ENCODE results near the gene ZFPM1. TPM values are rescaled to one million over a fixed set of nuclear protein-coding genes. Genes with fewer than 3 reads are reported as not detected.

The ZFPM1 gene
- total RNA-seq, 1 experiment from 2014 or later = 24.1 TPM

GRCh38 chr16:88440111-88440510, 13.0 kb upstream of the ZFPM1 start:
- Histone ChIP-seq H3K27me3 (replicated peaks; ENCODE audit: control insufficient read depth, insufficient read depth, low read length) (no peaks in the 10 kb centered on the region), H3K4me1 (peaks cover 8% of the 10 kb centered on the region), H3K36me3 (ENCODE audit: control insufficient read depth, insufficient read depth, low read length) (no peaks in the 10 kb centered on the region), H3K4me3 (ENCODE audit: low read depth, low read length) (no peak overlapping the region), H3K9me3 (no peaks in the 10 kb centered on the region)
- POLR2A ChIA-PET = no interaction called here
- Mint-ChIP-seq H3K36me3 (ENCODE audit: insufficient read depth, unreplicated experiment) (peaks cover 6% of the 10 kb centered on the region), H3K4me1 (ENCODE audit: low read depth, unreplicated experiment) (no peaks in the 10 kb centered on the region), H3K27me3 (ENCODE audit: insufficient read depth, unreplicated experiment) (no peaks in the 10 kb centered on the region), H3K27ac (ENCODE audit: unreplicated experiment) (no peak overlapping the region), H3K4me3 (ENCODE audit: unreplicated experiment) (no peak overlapping the region), H3K9me3 (ENCODE audit: unreplicated experiment) (no peaks in the 10 kb centered on the region)
- DNase-seq = no peak
- intact Hi-C loops (cut with micrococcal nuclease; ENCODE audit: unreplicated experiment) = no loop called here
- no TSS peak for BruUV-seq (replicated peaks)
- CTCF ChIA-PET = no interaction called here
- no peak for TF ChIP-seq CTCF (IDR thresholded peaks at IDR 0.05; ENCODE audit: insufficient read depth in 1 of 2, low read depth in 1 of 2, low read length in 1 of 2, severe bottlenecking in 1 of 2, unreplicated experiment in 1 of 2)

GRCh38 chr16:88440686-88441405, 12.2 kb upstream of the ZFPM1 start:
- no peaks in the 10 kb centered on the region for H3K27me3 ChIP-seq (replicated peaks; ENCODE audit: control insufficient read depth, insufficient read depth, low read length)
- H3K27ac Mint-ChIP-seq (ENCODE audit: unreplicated experiment) = no peak overlapping the region
- intact Hi-C loops (cut with micrococcal nuclease; ENCODE audit: unreplicated experiment) = no loop called here
- H3K36me3 ChIP-seq (ENCODE audit: control insufficient read depth, insufficient read depth, low read length) = no peaks in the 10 kb centered on the region
- H3K9me3 ChIP-seq = no peaks in the 10 kb centered on the region
- H3K4me3 Mint-ChIP-seq (ENCODE audit: unreplicated experiment) = no peak overlapping the region
- no peaks in the 10 kb centered on the region for H3K36me3 Mint-ChIP-seq (ENCODE audit: insufficient read depth, unreplicated experiment)
- TF ChIP-seq CTCF (IDR thresholded peaks at IDR 0.05; ENCODE audit: insufficient read depth in 1 of 2, low read depth in 1 of 2, low read length in 1 of 2, severe bottlenecking in 1 of 2, unreplicated experiment in 1 of 2) = no peak
- H3K4me1 ChIP-seq = peaks cover 8% of the 10 kb centered on the region
- DNase-seq = no peak
- no TSS peak for BruUV-seq (replicated peaks)
- no peaks in the 10 kb centered on the region for H3K9me3 Mint-ChIP-seq (ENCODE audit: unreplicated experiment)
- no peaks in the 10 kb centered on the region for H3K27me3 Mint-ChIP-seq (ENCODE audit: insufficient read depth, unreplicated experiment)
- POLR2A ChIA-PET = interaction anchor here (0.5 kb wide), 1 partner anchor 118 kb away, joined by 3 read pairs; no protein-coding TSS in a partner anchor
- CTCF ChIA-PET = no interaction called here
- H3K4me3 ChIP-seq (ENCODE audit: low read depth, low read length) = no peak overlapping the region
- H3K4me1 Mint-ChIP-seq (ENCODE audit: low read depth, unreplicated experiment) = no peaks in the 10 kb centered on the region

GRCh38 chr16:88441460-88441859, 11.6 kb upstream of the ZFPM1 start:
- CTCF ChIA-PET = no interaction called here
- Mint-ChIP-seq H3K36me3 (ENCODE audit: insufficient read depth, unreplicated experiment) (no peaks in the 10 kb centered on the region), H3K27ac (ENCODE audit: unreplicated experiment) (no peak overlapping the region), H3K9me3 (ENCODE audit: unreplicated experiment) (no peaks in the 10 kb centered on the region), H3K4me1 (ENCODE audit: low read depth, unreplicated experiment) (no peaks in the 10 kb centered on the region), H3K4me3 (ENCODE audit: unreplicated experiment) (no peak overlapping the region), H3K27me3 (ENCODE audit: insufficient read depth, unreplicated experiment) (no peaks in the 10 kb centered on the region)
- POLR2A ChIA-PET = interaction anchor here (0.5 kb wide), 1 partner anchor 117 kb away, joined by 3 read pairs; no protein-coding TSS in a partner anchor
- no peak for TF ChIP-seq CTCF (IDR thresholded peaks at IDR 0.05; ENCODE audit: insufficient read depth in 1 of 2, low read depth in 1 of 2, low read length in 1 of 2, severe bottlenecking in 1 of 2, unreplicated experiment in 1 of 2)
- H3K4me1 ChIP-seq = peaks cover 8% of the 10 kb centered on the region
- no peaks in the 10 kb centered on the region for H3K9me3 ChIP-seq
- no peak for DNase-seq
- no peaks in the 10 kb centered on the region for H3K36me3 ChIP-seq (ENCODE audit: control insufficient read depth, insufficient read depth, low read length)
- H3K4me3 ChIP-seq (ENCODE audit: low read depth, low read length) = no peak overlapping the region
- H3K27me3 ChIP-seq (replicated peaks; ENCODE audit: control insufficient read depth, insufficient read depth, low read length) = no peaks in the 10 kb centered on the region
- BruUV-seq (replicated peaks) = no TSS peak
- intact Hi-C loops (cut with micrococcal nuclease; ENCODE audit: unreplicated experiment) = no loop called here

Measured in Caco-2 (cell line).